DMS79 treated with DMSO at 0.1 percent for 48 hours (cell line): Measurements from ENCODE around the gene CES2.

Source experiments
- DNase-seq: peaks from one replicate; lab custom pipeline; 2025; lab: John Stamatoyannopoulos, UW

CES2 gene

DNA sequence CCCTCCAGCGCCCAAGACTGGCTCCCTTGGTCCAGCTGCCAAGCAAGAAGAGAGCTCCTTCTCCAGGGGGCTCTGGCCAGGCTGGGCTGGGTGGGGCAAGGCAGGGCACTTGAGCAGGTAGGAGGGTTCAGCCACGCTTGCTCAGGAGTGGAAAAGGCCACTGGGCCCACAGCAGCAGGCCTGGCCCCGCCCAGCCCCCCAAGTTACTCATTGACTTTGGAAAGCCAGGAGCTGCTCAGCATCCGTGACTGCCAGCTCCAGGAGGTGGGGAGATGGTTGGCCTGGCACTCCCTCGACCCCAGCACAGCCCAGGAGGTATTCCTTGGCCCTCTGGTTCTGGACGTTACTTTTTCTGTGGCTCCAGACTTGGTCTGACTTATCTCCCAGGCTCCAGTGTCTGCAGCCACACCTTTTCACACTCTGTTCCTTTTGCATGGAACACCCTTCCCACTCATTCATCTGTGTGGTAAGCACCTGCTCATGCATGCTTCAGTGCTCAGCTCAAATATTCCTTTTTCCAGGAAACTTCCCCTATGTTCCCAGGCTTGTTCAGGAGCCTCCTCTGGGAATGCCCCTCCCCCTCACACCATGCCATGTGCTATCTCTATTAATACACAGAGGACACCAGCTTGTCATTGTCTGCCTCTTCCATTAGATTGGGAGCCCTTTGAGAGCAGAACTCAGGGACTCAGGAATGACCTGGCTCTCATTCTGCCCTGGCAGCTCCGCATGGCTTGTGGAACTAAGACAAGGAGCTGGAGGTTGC lies 16.3 kb upstream of the CES2 start, which contains the start of gene CDH16:
TSS of gene CDH16 (minus strand) at position 83 of the 766 bp plus-strand sequence. CDS start 820 bp downstream, outside the sequence.
- no peak for DNase-seq

DNA sequence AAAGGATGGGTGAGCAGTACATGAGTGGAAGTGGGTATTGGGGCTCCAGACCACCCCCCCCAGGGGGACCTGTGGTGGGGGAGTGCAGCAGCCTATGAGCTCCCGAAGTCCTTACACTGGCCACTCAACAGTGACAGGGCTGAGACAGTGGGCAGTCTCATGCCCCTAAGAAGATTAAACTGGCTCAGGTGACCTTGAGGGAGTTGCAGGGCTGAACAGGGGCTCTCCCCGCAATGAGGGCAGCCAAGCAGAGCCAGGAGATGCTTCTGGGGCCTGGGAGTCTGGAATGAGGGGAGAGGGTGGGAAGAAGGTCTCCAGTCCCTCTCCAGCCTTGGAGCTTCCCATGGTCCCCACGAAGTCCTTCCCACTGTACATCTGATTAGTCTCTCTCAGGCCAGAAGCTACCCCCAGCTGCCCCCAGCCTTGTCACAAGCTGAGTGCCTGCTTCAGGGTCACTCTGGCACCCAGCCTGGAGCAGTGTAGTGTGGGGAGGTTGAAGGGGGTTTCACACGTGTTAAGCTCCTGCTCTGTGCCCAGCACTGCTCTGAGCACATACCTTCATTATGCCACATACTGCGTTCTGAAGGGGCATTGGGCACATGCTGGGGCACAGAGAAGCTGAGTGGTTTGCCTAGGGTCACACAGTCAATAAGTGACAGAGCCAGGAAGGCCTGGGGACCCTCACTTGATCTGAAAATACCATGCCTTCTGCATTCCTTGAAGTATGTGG lies 15.6 kb upstream of the CES2 start:
- DNase-seq: no peak

DNA sequence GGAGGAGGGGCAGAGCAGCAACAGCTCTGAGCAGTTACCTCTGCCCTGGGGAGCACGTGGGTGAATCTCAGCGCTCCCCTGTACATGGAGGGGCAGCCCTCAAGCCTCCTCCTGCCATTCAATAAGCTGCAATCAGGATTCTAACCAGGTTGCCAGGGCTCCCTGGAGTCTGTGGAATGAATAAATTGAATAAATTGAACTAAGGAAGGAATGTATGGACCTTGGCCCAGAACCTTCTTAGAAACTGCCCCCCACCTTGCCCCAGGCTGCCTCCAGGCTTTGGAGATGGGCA lies 15.1 kb upstream of the CES2 start:
- DNase-seq: no peak

DNA sequence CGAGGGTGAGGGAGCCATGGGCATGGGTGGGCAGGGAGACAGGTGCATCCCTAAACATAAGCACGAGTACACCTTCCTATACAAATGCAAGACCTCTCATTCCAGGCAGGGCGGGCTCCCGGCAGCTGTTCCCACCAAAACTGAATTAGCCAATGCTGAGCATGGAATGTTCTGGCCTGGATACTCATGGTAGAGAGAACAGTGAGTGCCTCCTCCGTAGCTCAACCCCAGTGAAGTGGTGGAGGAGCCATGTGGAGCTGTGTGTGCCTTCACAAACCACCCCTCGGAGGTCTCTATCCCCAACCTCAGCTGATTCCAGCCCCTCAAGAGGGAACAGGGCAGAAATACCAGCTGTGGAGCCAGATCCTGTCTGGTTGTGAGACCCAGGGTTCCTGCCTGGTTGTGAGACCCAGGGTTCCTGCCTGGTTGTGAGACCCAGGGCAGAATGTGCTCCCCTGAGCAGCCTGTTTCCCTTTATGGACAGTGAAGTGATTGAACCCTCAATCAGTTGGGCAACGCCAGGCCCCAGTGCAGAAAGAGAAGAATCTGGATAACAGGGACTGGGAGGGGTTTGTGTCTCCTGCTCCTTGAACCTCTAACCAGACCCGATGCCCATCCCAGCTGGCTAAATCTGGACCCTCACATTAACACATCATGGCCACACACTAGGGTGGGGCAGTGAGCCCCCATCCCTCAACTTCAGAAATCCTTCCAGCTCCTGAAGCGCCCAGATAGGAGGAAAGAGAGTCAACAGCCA lies 14.2 kb upstream of the CES2 start:
- DNase-seq: no peak

DNA sequence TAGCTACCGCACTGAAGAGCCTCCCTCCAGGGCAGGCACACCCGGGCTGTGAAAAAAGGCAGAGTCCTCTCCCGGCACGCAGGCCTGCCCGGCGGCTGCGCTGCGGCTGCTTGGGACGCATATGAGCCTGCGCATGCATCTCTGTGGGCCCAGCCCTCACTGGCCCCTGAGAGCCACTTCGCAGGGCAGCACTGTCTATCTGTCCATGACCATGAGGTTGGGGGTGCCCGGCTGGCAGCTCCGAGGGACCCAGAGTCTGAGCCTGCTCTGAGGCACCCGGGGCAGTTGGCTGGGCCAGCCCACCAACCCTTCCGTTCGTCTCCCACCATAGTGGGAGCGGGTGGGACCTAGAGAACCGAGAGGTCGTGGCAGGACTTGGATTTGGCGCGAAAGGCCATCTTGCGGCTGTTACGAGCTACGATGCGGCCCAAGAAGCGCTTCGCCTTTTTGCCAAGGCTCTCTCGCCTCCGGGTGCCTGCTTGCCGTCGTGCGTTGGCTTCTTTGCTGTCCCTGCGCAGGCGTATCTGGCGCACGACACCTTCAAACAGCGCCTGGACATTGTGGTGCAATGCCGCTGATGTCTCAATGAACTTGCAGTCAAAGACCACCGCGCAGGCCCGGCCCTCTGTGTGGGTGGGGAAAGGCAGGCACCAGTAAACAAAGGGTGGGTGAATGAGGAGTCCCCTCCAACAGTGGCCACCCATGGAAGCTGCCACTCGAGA lies 13.4 kb upstream of the CES2 start:
- no peak for DNase-seq

DNA sequence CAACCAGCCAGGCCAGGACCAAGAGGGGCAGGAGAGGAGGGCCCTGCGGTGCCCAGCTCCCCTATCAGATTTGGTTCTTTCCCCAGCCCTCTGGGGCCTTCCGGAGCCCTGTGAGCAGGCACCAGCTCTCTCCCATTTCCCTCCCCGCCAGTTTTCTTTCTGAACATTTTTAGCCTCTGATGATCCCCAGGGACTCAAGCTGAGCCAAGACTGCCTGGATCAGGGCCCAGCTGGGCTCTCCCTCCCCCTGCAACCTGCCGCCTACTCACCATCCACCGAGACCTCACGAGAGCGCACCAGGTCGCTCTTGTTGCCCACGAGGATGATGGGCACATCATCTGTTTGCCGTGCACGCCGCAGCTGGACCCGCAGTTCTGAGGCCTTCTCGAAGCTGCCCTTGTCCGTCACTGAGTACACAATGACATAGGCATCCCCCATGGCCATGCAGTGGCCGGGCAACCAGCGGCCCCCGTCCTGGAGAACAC lies 12.0 kb upstream of the CES2 start:
- peak; percentile 54 for DNase-seq

DNA sequence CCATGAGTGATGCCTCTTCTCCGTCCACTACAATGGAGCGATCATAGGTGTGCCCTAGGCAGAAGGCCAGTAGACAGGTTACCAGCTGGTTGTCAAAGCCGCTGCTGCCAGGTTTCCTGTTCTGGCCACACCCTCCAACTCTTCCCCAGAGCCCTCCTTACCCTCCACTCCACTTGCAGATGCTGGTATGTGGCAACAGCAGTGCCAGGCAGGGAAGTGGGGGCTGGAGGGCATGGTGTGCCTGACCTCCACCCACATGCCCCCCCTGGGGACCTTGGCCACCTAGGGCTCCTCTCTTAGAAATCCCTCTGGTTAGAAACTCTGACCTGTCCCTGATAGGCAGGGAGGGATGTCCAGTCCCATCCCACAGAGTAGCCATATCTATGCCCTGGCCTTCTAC lies 11.4 kb upstream of the CES2 start:
- DNase-seq: no peak

DNA sequence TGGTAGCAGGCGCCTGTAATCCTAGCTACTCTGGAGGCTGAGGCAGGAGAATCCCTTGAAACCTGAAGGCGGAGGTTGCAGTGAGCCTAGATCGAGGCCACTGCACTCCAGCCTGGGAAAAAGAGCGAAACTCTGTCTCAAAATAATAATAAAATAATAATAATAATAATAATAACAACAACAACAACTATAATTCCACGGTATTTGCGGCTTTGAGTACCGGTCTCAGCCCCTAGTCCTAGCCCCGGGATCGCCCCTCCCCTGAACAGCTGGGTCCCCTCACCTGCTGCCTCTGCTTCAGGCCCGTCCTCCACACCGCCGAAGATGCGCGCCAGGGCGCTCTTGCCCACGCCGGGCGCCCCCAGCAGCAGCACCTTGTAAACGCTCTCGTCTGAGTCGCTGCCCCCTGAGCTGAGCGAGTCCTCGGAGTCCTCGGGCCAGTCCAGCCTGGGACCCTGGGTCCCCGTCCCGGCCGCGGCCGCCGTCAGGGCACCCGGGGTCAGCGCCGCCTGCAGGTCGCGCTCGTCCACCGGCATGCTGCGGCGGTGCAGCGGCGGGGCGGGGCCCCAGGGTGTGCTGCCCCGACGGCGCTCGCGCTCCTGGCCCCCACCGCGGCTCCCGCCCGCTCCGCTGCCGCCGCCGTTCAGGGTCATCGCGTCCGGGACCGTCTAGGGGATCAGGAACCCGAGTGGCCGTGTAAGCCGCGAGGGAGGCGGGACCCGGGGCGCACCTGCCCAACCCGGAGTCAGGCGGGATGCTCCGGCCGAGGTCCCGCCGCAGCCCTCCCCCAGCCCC lies 10.6 kb upstream of the CES2 start:
- DNase-seq: no peak

DNA sequence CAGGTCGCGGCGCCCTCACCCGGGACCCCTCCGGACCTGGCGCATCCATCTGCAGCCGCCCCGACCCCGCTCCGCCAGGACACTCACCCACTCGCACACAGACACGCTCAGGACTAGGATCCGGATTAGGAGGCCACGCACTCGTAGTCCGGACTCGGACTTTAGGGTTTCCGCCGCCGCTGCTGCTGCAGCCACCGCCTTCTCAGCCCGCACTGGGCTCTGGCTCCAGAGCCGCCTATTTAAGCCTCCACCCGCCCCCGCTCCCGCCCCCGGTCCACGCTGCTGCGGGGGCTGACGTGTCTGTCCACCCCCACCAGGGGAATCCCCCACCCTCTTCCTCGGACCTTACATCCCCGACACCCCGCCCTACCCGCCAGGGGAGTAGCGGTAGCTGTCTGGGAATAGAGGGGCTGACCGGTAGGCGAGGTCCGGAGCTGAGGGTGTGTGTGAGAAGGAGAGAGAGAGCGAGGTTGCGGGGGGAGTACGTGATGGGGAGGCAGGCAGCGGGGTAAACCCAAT lies 9.9 kb upstream of the CES2 start, which contains the start of gene RRAD:
TSS of gene RRAD (minus strand) at position 214 of the 519 bp plus-strand sequence. CDS start 356 bp downstream, outside the sequence.
- no peak for DNase-seq

DNA sequence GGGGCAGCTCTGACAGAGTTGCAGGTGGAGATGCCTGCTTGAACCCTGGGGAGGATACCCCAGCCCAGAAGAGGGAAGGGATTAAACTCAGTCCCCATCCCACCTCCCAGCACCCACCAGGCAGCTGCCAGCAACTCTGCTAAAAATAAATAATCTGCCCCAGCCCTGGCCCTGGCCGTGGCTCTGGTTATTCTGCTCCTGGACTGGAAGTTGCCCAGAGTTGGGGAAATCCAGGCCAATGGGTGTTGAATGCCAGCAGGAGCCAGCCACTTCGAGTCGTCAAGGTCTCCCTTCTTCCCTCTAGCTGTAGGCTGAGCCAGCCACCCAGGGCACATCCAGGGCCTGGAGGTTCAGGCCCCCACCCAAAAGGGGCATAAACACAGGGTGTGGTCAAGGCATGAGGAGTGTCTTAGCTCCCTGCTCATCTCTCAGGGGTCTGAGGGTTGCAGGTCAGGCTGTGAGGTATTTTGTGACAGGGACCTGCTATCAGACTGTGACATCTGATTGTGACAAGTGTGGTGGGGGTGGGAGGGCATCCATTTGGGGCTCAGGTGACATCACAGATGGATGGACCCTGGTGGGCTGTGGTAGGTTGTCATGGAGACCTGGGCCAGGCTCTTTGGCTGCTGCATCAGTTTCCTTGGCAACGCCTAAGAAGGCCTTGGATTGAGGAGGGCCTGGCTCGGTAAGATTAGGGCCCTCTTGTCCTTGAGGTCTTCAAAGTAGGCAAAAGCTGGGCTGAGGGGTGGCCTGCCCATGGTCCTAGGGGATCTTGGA lies 9.0 kb upstream of the CES2 start:
- no peak for DNase-seq

DNA sequence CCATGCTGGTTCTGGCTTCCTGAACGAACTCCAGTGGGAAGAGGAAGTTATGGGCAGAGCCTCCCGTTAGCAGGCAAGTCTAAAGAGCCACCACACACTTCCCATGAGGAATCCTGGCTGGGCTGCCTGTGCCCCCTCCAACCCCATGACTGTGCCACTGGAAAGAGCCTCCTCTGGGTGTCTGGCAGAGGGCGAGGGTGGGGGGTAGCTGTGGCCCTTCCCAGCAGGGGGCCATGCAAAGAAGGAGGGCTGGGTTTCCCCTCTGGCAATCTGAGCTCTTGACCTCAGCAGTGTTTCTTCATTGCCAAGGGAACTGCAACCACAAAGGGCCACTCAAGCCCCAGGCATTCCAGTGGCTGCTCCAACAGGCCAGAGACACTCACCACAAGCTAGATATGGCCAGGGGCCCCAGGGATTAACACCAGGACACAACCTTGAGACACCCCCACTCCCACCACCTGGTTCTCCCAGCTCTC lies 8.3 kb upstream of the CES2 start:
- peak; percentile 36 for DNase-seq

DNA sequence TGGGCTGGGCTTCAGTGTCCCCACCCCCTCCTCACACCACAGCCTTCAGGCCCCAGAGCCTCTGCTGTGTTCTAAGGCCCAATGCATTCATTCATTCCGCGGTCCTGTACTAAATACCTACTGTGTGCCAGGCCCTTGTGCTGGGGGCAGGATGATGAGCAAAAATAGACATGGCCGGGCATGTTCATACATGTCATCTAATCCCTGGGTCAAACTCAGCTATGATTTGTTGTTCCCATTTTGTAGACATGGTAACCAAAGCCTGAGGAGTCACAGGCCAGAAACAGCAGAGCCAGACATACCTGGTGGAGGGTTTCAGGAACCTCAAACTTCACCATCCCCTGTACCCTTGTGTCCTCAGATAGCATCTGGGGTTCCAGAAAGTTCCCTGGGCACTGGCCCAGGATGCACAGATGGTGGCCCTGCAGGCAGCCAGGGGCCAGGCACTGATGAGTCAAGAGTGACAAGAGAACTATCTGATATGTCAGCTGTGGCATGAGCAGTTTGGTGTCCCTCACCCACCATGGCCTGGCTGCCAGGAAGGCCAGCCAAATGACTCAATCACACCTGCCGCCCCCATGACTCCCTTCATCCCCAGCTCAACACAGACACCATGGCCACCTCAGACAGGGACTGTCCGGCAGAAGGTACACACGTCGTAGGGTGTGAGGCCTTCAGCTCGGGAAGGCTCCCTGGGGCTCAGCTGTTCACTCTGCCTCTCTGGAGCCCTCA lies 7.2 kb upstream of the CES2 start:
- no peak for DNase-seq

DNA sequence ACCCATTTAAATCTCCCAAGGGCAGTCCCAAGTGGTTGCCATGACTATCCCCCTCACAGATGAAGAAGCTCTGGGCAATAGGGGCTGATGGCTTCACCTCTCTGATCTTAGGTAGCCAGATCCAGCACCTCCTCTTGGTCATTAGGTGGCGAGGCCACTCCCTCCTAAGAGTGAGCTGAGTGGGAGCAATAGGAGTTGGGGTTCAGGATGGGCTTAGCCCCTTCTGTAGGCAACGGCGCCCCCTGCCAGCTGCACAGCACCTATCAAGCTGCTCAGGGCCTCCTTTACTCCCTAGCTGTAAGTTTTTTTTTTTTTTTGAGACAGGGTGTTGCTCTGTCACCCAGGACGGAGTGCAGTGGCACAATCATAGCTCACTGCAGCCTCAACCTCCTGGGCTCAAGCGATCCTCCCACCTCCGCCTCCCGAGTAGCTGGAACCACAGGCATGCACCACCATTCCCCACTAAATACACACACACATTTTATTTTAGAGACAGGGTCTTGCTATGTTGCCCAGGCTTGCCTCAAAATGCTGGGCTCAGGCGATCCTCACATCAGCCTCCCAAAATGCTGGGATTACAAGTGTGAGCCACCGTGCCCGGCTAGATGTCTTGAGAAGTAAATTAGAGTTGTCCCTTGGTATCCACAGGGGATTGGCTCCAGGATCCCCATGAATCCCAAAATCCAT lies 6.5 kb upstream of the CES2 start:
- no peak for DNase-seq

DNA sequence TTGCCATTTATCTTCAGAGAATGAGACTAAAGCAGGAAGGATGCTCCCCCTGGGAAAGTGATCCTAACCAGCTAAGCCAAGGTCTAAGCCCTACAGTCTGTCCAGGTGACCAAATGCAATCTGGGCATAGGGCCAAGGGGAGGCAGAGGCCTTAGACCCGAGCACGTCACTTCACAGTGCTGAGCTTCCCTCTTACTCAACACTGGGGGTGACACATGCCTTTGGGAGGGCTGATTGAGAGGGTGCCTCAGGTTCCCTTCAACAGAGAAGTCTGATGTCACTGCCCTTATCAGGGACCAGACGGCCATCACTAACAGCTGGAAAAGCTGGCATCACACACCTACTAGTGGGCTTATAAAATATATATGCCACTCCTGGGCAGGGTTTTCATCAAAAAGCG lies 5.1 kb upstream of the CES2 start:
- DNase-seq: no peak

DNA sequence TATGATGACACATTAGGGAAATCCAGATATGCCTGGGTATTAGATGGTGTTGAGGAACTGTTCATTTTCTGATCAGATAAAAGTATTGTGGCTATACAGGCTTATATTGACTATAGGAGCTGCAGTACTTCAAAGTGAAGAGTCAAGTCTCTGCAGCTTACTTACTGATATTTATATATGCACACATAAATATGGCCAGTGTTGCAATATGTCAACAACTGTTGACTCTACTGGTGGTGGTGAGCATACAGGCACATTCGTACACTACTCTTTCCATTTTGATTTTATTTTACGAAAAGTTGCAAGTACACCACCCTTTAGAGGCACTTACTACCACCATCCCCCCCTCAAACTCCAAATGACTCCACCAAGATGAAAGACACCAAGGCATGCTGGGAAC lies 3.7 kb upstream of the CES2 start:
- DNase-seq: no peak

DNA sequence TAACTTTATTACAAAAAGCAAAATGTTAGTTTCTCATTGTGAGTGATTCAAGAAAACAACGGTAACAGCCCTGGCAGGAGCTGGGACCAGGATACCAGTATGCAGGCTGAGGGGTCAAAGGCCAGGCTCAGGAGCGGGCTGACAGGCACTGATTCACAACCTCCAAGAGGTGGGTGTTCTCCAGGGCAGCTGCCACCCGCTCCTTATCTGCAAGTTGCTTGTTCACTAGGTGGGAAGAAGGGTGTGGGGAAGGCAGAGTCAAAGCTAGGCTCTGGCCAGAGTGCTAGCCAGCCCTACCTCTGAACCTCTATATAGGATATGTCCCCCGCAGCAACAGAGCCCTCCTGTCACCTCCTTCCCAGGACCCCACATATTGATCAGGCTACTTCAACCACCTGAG lies 3.2 kb upstream of the CES2 start:
- no peak for DNase-seq

DNA sequence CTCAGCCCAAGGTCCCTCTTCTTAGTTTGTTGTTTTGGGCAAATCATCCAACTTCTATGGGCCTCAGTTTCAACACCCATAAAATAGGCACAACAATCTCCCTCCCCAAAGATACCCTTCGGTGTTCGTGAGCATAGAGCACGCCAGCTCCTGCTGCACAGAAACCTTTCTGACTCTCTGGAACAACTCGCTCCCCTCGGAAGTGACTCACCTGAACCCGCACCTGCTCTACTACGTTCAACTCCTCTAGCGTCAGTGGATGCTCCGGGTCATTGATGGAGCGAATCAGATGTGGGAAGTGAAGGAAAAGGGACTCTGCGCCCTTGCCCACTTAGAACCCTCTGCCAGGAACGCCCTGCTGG lies 1.6 kb upstream of the CES2 start:
- DNase-seq: no peak

DNA sequence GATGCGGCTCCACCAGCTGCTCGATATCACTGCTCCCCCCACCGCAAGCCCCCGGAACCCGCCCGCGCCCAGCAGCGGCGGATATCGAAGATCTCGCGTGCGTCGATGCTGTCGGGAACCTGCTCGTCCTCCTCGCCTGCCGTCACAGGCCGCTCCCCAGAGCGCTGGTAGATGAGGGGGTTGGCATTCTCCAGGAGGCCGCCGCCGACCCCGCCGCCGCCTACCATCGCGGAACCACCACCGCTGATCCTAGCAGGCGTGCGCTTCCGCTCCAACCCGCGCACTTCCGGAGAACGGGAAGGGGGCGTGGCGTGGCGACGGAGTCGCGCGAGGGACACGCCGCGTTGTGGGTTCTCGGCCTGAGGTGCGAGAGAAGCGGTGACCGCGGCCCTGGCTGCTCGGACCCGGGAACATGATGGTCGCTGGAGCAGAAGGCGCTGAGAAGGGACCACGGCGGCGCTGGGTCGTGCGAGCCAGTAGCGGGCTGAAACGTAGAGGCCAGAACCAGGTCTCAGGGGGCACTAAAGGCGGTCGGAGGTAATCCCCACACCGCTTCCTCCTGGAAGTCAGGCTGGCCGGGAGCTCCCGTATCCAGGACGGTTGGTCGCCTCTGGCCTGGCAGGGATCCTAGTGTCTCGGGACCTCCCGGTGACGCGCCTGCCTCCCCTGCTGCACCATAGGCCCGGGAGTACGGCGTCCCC lies 1.0 kb upstream of the CES2 start, which contains the start of gene CIAO2B:
TSS of gene CIAO2B (minus strand) at position 265 of the 701 bp plus-strand sequence. CDS start at position 227, 38 bp downstream.
- peak; percentile 43 for DNase-seq
